SK-N-SH (cell line): ENCODE results near the gene MAPK14. TPM values are rescaled to one million over a fixed set of nuclear protein-coding genes. Genes with fewer than 3 reads are reported as not detected.
A peak's percentile ranks its signal among the peaks of the same experiment; 100 is the strongest.

ENCODE experiments used
- CTCF ChIA-PET: fragments of 300-600, 350-600 bp; formaldehyde crosslinking; extraction: SDS; loops from one replicate; lab custom pipeline; 2021; lab: Yijun Ruan, JAX
- POLR2A ChIA-PET: fragments of 350-600 bp; sonication (Branson Sonifier 250); formaldehyde crosslinking; extraction: SDS; loops from one replicate; lab custom pipeline; 2020; ENCODE audit warnings: antibody characterized with exemption, inconsistent platforms; lab: Yijun Ruan, JAX
- DNase-seq: peaks from one replicate; pipeline ENCODE4 v3.0.0; 2012
- H2AFZ ChIP-seq: fragments of 200-600 bp; sonication (generic); 2 replicates; pipeline ENCODE4 v1.8.1; 2016; ENCODE audit warnings: antibody characterized with exemption, mild to moderate bottlenecking, low read depth
- H3F3A ChIP-seq: fragments of 200-600 bp; sonication (generic); replicated peaks from 2 replicates; pipeline ENCODE3; 2016; ENCODE audit warnings: antibody characterized with exemption, mild to moderate bottlenecking; ENCODE audit not compliant: insufficient read depth
- H3K27ac ChIP-seq, 2 experiments: fragments of 200-500 bp in 1 of 2; fragments of 200-600 bp in 1 of 2; sonication (Bioruptor generic) in 1 of 2; sonication (generic), shearing (Covaris generic) in 1 of 2; 2 replicates each; pipeline versions ENCODE4 v1.5.1 to v1.6.1; 2014 to 2016; ENCODE audit warnings: low read depth in 2 of 2, inconsistent platforms in 1 of 2, low read length in 1 of 2, mild to moderate bottlenecking in 1 of 2, mixed read lengths in 1 of 2
- H3K27me3 ChIP-seq: fragments of 200-600 bp; sonication (generic), shearing (Covaris generic); 2 replicates; pipeline ENCODE4 v1.6.1; 2016; ENCODE audit warnings: mixed run types; ENCODE audit not compliant: insufficient read depth
- H3K36me3 ChIP-seq, 2 experiments: fragments of 200-500 bp in 1 of 2; fragments of 200-600 bp in 1 of 2; sonication (Bioruptor generic) in 1 of 2; sonication (generic) in 1 of 2; replicated peaks in 1 of 2; 2 replicates each; pipeline versions ENCODE3 to v1.5.1; 2014 to 2016; ENCODE audit warnings: low read length in 1 of 2, mild to moderate bottlenecking in 1 of 2; ENCODE audit not compliant: insufficient read depth in 2 of 2, control insufficient read depth in 1 of 2
- H3K4me1 ChIP-seq, 2 experiments: fragments of 200-500 bp in 1 of 2; fragments of 200-600 bp in 1 of 2; sonication (Bioruptor generic) in 1 of 2; sonication (generic), shearing (Covaris generic) in 1 of 2; 2 replicates each; pipeline versions ENCODE4 v1.5.1 to v1.6.1; 2014 to 2016; ENCODE audit warnings: low read depth in 1 of 2, low read length in 1 of 2, mixed run types in 1 of 2; ENCODE audit not compliant: insufficient read depth in 2 of 2, control insufficient read depth in 1 of 2
- H3K4me2 ChIP-seq: fragments of 200-600 bp; sonication (generic), shearing (Covaris generic); 2 replicates; pipeline ENCODE4 v1.6.1; 2017; ENCODE audit warnings: mixed run types
- H3K4me3 ChIP-seq, 2 experiments: fragments of 200-500 bp in 1 of 2; fragments of 200-600 bp in 1 of 2; sonication (Bioruptor generic) in 1 of 2; sonication (generic), shearing (Covaris generic) in 1 of 2; 2 replicates each; pipeline versions ENCODE4 v1.5.1 to v1.8.1; 2014 to 2016; ENCODE audit warnings: low read depth in 2 of 2, inconsistent platforms in 1 of 2, low read length in 1 of 2, mild to moderate bottlenecking in 1 of 2, mixed read lengths in 1 of 2, moderate library complexity in 1 of 2
- H3K79me2 ChIP-seq: fragments of 200-600 bp; sonication (generic); 2 replicates; pipeline ENCODE4 v1.8.1; 2017; ENCODE audit warnings: mild to moderate bottlenecking; ENCODE audit not compliant: insufficient read depth
- H3K9ac ChIP-seq: fragments of 200-600 bp; sonication (generic); 2 replicates; pipeline ENCODE4 v1.6.1; 2017; ENCODE audit warnings: mixed run types
- H3K9me2 ChIP-seq: fragments of 200-600 bp; sonication (generic); 2 replicates; pipeline ENCODE4 v1.6.1; 2017; ENCODE audit warnings: mixed run types
- H3K9me3 ChIP-seq: fragments of 200-600 bp; sonication (generic); 2 replicates; pipeline ENCODE4 v1.6.1; 2017; ENCODE audit warnings: mixed run types, mild to moderate bottlenecking, moderate library complexity
- H4K20me1 ChIP-seq: fragments of 200-600 bp; sonication (generic); 2 replicates; pipeline ENCODE4 v1.6.1; 2017; ENCODE audit warnings: mild to moderate bottlenecking, mixed run types; ENCODE audit not compliant: insufficient read depth
- CTCF ChIP-seq: fragments of 200-600 bp; sonication (generic); IDR thresholded peaks from 2 replicates; pipeline ENCODE4 v1.6.1; 2017; ENCODE audit warnings: antibody characterized with exemption, mild to moderate bottlenecking, moderate library complexity
- EZH2phosphoT487 ChIP-seq: fragments of 200-600 bp; sonication (generic); IDR thresholded peaks from 2 replicates; pipeline ENCODE4 v1.6.1; 2017; ENCODE audit warnings: low read depth, mixed run types, mild to moderate bottlenecking, antibody characterized with exemption, moderate library complexity, borderline replicate concordance
- FOSL2 ChIP-seq: IDR thresholded peaks from 2 replicates; pipeline ENCODE4 v1.4.0; 2012; ENCODE audit warnings: low read depth, mild to moderate bottlenecking, moderate library complexity, borderline replicate concordance
- FOXM1 ChIP-seq: IDR thresholded peaks from 2 replicates; pipeline ENCODE4 v1.4.0; 2012; ENCODE audit warnings: low read depth, mild to moderate bottlenecking
- GATA2 ChIP-seq: sonication (generic); formaldehyde crosslinking; IDR thresholded peaks from 2 replicates; pipeline ENCODE4 v1.5.0; 2020; ENCODE audit warnings: mild to moderate bottlenecking, missing genetic modification reagents
- JUND ChIP-seq: IDR thresholded peaks from 2 replicates; pipeline ENCODE4 v1.4.0; 2012
- MAX ChIP-seq: IDR thresholded peaks from 2 replicates; pipeline ENCODE4 v1.4.0; 2012; ENCODE audit warnings: low read depth
- NRF1 ChIP-seq: IDR thresholded peaks from 2 replicates; pipeline ENCODE4 v1.6.1; 2012; ENCODE audit warnings: low read depth, mild to moderate bottlenecking, low read length
- PBX3 ChIP-seq: IDR thresholded peaks from 2 replicates; pipeline ENCODE4; 2012
- REST ChIP-seq: IDR thresholded peaks from 2 replicates; pipeline ENCODE4 v1.6.1; 2012; ENCODE audit warnings: mild to moderate bottlenecking, low read depth, low read length, moderate library complexity
- RXRA ChIP-seq: IDR thresholded peaks from 2 replicates; pipeline ENCODE4 v1.4.0; 2012; ENCODE audit warnings: low read depth, mild to moderate bottlenecking, borderline replicate concordance
- SIN3A ChIP-seq: IDR thresholded peaks from 2 replicates; pipeline ENCODE4 v1.6.1; 2012; ENCODE audit warnings: low read depth, mild to moderate bottlenecking, low read length, moderate library complexity, borderline replicate concordance
- SMC3 ChIP-seq: IDR thresholded peaks from 2 replicates; pipeline ENCODE4 v1.6.1; 2012; ENCODE audit warnings: low read depth, low read length, improper control_type of control experiment
- TAF1 ChIP-seq: IDR thresholded peaks from 2 replicates; pipeline ENCODE4 v1.6.1; 2012; ENCODE audit warnings: low read depth, mild to moderate bottlenecking, low read length, moderate library complexity, borderline replicate concordance
- TCF12 ChIP-seq: IDR thresholded peaks from 2 replicates; pipeline ENCODE4 v1.4.0; 2012
- TEAD4 ChIP-seq: IDR thresholded peaks from 2 replicates; pipeline ENCODE4 v1.4.0; 2012; ENCODE audit warnings: mild to moderate bottlenecking, borderline replicate concordance; ENCODE audit not compliant: insufficient read depth
- USF1 ChIP-seq: IDR thresholded peaks from 2 replicates; pipeline ENCODE4 v1.4.0; 2012; ENCODE audit warnings: low read depth, borderline replicate concordance
- YY1 ChIP-seq: IDR thresholded peaks from 2 replicates; pipeline ENCODE4 v1.4.0; 2012; ENCODE audit warnings: low read depth, mild to moderate bottlenecking
- WGBS: methylation state at CpG from one replicate; pipeline ENCODE4 v1.1.6; 2017; ENCODE audit warnings: low lambda C conversion rate; 5-methylcytosine and 5-hydroxymethylcytosine counted together
- polyA plus RNA-seq, 3 experiments: library from polyadenylated mRNA; depleted of rRNA; stranded (reverse); fragments of >200 nt; gene quantifications; 2 replicates each; pipeline ENCODE4 v1.2.3, GENCODE V29; 2012

MAPK14 gene
- polyA plus RNA-seq, 1 of the 3 experiments (the other 2 are of a cell fraction) = 19.8 TPM

GRCh38 chr6:36111526-36111925, 83.9 kb downstream of the MAPK14 start:
- Histone ChIP-seq H3K79me2 (no peaks in the 10 kb centered on the region), H3K36me3 (peaks cover 38 to 43% of the 10 kb centered on the region in 2 experiments), H4K20me1 (no peaks in the 10 kb centered on the region), H3K4me2 (no peak overlapping the region), H3K27ac (peak overlapping the region in 1 of 2 experiments; percentile 81; a peak in 2 of 4 replicates), H3K9me2 (no peaks in the 10 kb centered on the region), H3K4me1 (peaks cover 0 to 24% of the 10 kb centered on the region in 2 experiments; a peak in 2 of 4 replicates), H3F3A (peaks cover 5% of the 10 kb centered on the region), H3K9ac (no peak overlapping the region), H2AFZ (no peak overlapping the region), H3K9me3 (no peaks in the 10 kb centered on the region)
- no peak for DNase-seq
- CTCF ChIA-PET = interaction anchor here (1.8 to 2.5 kb wide), 2 partner anchors 12 to 16 kb away, joined by 7 to 16 read pairs; no protein-coding TSS in a partner anchor
- WGBS = 94% methylated on average over 7 of the region's 7 CpGs
- POLR2A ChIA-PET = no interaction called here
- TF ChIP-seq FOSL2 = no peak
- no peak for TF ChIP-seq YY1
- no peak for TF ChIP-seq USF1
- no peak for TF ChIP-seq EZH2phosphoT487
- no peak for TF ChIP-seq JUND
- TF ChIP-seq RXRA = no peak
- TF ChIP-seq CTCF = no peak
- TF ChIP-seq TEAD4 = no peak
- TF ChIP-seq FOXM1 = no peak
- TF ChIP-seq TCF12 = no peak
- TF ChIP-seq PBX3 = no peak
- no peak for TF ChIP-seq NRF1
- no peak for TF ChIP-seq SIN3A
- TF ChIP-seq MAX = no peak
- TF ChIP-seq TAF1 = no peak
- no peak for TF ChIP-seq REST
- no peak for TF ChIP-seq SMC3
- TF ChIP-seq GATA2 (CRISPR knock-in tag) = no peak
- TF ChIP-seq, all 33 proteins: peak for 0
- Histone ChIP-seq H3K4me3 (no peak overlapping the region), H3K27me3 (no peaks in the 10 kb centered on the region)
